GM13977 (cell line): ENCODE data around the gene FAM3A.
A peak's percentile ranks its signal among the peaks of the same experiment; 100 is the strongest.

Experiments
- DNase-seq: peaks from one replicate; pipeline ENCODE4 v3.0.0; 2012; ENCODE audit warnings: low spot score
- CTCF ChIP-seq: IDR thresholded peaks from 2 replicates; pipeline ENCODE4 v1.5.1; 2012; ENCODE audit warnings: mild to moderate bottlenecking, control low read depth; ENCODE audit not compliant: insufficient read depth; ENCODE audit errors: extremely low read depth, missing control alignments
- in situ Hi-C: fragments of 300-500 bp; cut with MboI; formaldehyde crosslinking; loops from one replicate; pipeline ENCODE4 v1.12.0; 2022; ENCODE audit warnings: low sequenced_read_pairs, low pct_unique_long_range_greater_than_20kb, mixed read lengths, inconsistent platforms; ENCODE audit not compliant: unreplicated experiment

The FAM3A gene

GRCh38 chrX:154487518-154488290, 28.3 kb downstream of the FAM3A start:
- no peak for DNase-seq
- no peak for TF ChIP-seq CTCF
- in situ Hi-C loops, result no loop called here

- peak; percentile 86 for DNase-seq
- in situ Hi-C loops, result no loop called here
- TF ChIP-seq CTCF, result no peak
Measured at GRCh38 chrX:154486396-154487207, 29.4 kb downstream of the FAM3A start, which contains the start of gene UBL4A. Gene UBL4A, minus strand, starts transcription at chrX:154486615. Its CDS starts 31 bp downstream, at chrX:154486584.

GRCh38 chrX:154486052-154486395, 30.0 kb downstream of the FAM3A start:
- no peak for TF ChIP-seq CTCF
- no peak for DNase-seq
- in situ Hi-C loops, result no loop called here

GRCh38 chrX:154485150-154486051, 30.6 kb downstream of the FAM3A start:
- in situ Hi-C loops, result no loop called here
- no peak for TF ChIP-seq CTCF
- DNase-seq, result no peak

- in situ Hi-C loops, result no loop called here
- no peak for DNase-seq
- TF ChIP-seq CTCF, result no peak
Measured at GRCh38 chrX:154484255-154485149, 31.5 kb downstream of the FAM3A start.

GRCh38 chrX:154483325-154483724, 32.7 kb downstream of the FAM3A start:
- no peak for TF ChIP-seq CTCF
- no peak for DNase-seq
- in situ Hi-C loops, result no loop called here
